HG03460 (cell line): ENCODE measurements around the gene KIF17.
"Not testable (repeated sequence)": the region's sequence is repeated elsewhere in the genome, so short reads cannot be mapped to it uniquely, and the experiment has no call there.

Experiments used
- ATAC-seq: cut with Tn5 transposase; IDR thresholded peaks from one replicate; pipeline ENCODE4 v1.9.1; 2021; ENCODE audit not compliant: unreplicated experiment

Gene KIF17

DNA sequence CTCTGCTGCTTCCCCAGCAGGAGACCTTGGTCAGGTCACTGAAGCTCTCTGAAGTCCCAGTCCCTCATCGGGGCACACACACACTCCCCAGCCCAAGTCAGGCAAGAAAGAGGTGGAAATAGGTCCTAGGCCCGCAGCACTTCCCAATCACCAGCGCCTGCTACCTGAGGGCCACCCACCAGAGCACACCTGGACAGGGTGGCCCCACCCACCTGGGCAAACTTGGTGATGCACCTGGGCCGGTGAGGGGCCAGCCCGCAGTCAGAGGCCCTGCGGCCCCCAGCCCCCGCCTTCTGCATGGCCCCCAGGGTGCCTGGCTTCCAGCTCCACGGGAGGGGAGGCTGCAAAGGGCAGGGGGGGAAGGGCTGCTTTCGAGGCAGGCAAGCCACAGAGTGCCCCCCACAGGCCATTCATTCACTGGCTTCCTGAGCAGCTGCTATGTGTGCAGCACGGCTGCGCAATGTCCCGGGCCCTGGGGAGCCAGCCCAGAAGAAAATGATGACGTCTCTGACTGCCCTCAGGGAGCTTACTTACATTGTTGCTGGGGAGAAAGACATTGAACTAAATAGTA lies 10.0 kb upstream of the KIF17 start:
- no peak for ATAC-seq

GRCh38 chr1:20726932-20727745 lies 9.3 kb upstream of the KIF17 start:
- ATAC-seq: no peak

DNA sequence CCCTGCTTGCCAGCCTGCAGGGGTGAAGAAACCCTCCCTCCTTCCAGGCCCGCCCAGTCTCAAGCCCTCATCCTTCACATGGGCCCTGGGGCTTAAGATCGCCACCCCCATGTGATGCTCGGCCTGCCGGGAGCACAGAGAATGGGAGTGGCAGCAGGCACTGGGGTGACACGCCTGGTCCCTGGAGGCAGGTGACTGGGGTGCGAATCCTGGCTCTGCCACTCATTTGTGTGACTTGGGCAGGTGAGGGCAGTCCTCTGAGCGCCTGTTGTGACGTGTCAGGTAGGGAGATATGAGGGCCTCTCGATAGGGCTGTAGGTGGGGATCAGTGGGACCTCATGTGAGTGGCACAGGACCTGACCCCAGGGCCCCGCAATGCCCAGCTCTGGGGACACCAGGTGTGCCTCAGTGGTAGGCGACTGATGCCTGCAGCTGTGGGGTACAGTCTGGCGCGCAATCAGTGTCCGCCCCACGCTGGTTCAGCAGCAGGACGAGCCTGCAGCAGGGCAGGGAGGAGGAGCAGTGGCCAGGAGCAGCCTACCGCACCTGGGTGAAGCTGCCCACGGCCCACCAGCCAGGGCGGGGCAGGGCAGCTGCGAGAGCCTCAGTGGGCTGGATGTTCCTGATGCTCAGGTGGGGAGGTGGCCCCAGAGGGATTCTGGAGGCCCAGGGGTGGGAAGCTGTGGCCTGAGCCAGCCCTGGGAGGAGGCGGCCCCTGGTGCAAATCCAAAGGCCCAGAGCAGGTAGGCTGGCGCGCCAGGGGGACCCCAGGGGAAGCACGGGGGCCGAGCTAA lies 8.5 kb upstream of the KIF17 start:
- no peak for ATAC-seq

- no peak for ATAC-seq
These were observed 7.6 kb upstream of the KIF17 start for GRCh38 chr1:20725189-20726117.

DNA sequence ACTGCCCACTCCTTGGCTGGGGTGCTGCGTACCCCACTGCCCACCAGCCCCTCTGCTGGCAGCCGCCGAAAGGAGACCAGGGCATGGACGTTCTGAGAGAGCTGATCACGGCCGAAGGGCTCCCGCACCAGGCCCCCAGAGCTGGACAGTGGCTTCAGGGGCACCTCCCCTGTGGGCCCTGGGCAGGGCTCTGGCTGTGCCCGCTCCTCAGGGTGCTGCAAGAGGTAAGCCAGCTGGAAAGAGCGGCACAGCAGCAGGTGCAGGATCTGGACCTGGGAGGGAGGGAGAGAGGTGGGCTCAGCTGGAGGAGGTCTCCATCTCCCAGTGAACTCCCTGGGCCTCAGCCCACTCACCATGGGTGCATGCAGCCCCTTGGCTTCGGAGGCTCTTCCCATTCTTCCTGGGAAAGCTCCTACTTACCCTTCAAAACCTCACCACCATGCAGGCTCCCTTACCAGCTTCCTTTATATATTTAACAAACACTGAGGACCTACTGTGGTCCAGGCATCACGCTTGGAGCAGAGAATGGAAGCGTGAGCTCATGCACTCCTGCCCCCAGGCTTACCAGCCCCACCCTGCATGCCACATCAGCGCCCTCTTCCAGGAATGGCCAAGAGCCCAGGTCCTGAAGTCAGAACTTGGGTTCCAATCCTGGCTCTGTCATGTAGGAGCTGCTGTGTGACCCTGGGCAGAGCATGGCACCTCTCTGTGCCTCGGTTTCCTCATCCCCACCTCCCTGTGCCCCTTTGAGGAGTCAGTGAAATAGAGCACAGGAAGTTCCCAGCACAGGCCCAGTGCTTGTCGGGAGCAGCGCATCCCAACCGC lies 6.8 kb upstream of the KIF17 start:
- ATAC-seq: no peak

- ATAC-seq: no peak
These were observed 5.9 kb upstream of the KIF17 start for GRCh38 chr1:20723537-20724363.

GRCh38 chr1:20723159-20723536 lies 5.3 kb upstream of the KIF17 start:
- ATAC-seq: no peak

DNA sequence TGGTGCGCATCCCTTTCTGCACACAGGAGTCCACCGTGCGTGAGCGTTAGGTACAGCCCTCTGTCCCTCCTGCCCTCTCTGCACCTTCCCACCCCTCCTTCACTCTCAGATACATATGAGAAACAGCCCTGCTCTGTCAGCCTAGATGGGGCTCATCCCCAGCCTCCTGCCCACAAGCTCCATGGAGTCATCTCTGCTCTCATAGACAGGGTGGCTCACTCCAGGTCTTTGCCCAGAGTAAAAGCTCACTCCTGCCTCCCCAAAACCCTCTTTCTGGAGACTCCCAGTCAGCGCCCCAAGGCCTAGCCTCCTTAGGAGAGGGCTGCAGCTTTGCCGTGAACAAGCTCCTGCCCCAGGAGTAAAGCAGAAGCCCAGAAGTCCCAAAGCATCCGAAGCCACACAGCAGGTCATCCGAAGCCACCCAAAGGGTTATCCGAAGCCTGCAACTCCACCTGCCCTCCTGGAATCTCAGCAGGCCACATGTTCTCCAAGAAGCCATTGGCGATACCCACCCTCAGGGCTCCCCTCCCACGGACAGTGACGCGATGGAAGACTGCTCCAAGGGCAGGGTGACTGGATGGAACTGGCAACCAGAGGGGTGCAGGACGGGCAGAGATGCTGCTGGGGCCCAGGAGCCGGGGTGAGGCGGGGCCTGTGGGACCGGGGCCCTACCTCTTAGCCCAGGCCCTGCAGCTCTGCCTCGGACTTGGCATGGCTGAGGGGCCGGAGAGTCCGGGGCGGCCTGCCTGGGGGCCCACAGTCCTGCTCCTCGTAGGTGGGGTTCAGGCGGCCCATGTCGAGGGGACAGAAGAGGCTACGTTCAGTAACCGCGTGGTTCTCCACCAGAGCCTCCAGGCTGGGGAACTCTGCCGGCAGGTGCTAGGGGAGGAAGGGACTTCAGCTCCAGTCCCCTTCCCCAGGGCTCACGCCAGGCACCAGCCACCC lies 3.6 kb upstream of the KIF17 start:
- no peak for ATAC-seq

GRCh38 chr1:20720631-20721091 lies 2.9 kb upstream of the KIF17 start:
- no peak for ATAC-seq

GRCh38 chr1:20719871-20720620 lies 2.2 kb upstream of the KIF17 start:
- ATAC-seq: no peak

- no peak for ATAC-seq
These were observed 1.5 kb upstream of the KIF17 start for GRCh38 chr1:20719261-20719660.

GRCh38 chr1:20718343-20718882 lies 606 bp upstream of the KIF17 start:
- not testable (repeated sequence) for ATAC-seq

GRCh38 chr1:20716232-20716631 lies 1.6 kb downstream of the KIF17 start:
- ATAC-seq: no peak

GRCh38 chr1:20715406-20715805 lies 2.4 kb downstream of the KIF17 start:
- no peak for ATAC-seq

- no peak for ATAC-seq
These were observed 4.4 kb downstream of the KIF17 start for GRCh38 chr1:20713440-20713839.

- ATAC-seq: no peak
These were observed 5.6 kb downstream of the KIF17 start for GRCh38 chr1:20712215-20712577.
